D721Med (cell line): ENCODE data around the gene TGFBR3L.

Experiments used
- DNase-seq: peaks from one replicate; pipeline ENCODE4 v3.0.0; 2011; ENCODE audit warnings: low spot score; ENCODE audit not compliant: insufficient read length
- FAIRE-seq: peaks from 2 replicates; lab custom pipeline; 2011; peaks lifted over from hg19 to GRCh38; lab: Jason Lieb, UNC
- CTCF ChIP-seq: IDR thresholded peaks from 2 replicates; pipeline ENCODE4 v1.5.1; 2012; ENCODE audit warnings: mild to moderate bottlenecking, control low read depth; ENCODE audit not compliant: insufficient read depth; ENCODE audit errors: missing control alignments

Gene TGFBR3L

GRCh38 chr19:7914598-7915045 lies at the start of gene TGFBR3L:
Gene TGFBR3L (plus strand): TSS chr19:7914830.
- no peak for TF ChIP-seq CTCF
- FAIRE-seq (no peak), DNase-seq (no peak)

DNA sequence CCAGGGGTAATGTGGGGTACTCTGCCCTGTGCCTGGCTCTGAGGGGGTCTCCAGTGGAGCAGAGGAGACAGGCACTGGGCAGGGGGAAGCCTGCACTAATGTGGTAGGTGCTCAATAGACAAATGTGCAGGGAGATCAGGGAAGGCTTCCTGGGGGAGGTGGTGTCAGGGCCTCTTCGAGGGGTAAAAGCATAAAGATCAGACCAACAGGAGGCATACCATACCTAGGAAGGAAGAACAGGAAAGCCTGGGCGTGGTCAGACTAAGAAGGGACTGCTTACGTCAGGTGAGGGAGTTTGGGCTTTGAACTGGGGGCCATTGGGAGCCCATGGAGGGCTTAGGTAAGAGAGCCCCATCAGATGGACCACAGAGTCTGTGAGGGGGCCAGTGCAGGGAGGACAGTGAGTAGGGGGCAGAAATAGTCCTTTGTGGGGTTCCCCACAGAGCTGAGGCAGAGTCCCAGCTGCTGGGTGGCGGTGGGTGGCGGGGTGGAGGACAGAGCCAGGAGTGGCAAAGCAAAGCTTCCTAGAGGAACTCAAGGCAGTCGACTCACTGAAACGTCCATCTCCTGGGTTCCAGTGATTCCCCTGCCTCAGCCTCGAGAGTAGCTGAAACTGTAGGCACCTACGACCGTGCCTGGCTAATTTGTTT lies 49.2 kb upstream of the TGFBR3L start:
- DNase-seq (peak; percentile 20), FAIRE-seq (no peak)
- TF ChIP-seq CTCF = no peak

GRCh38 chr19:7866399-7867091 lies 48.1 kb upstream of the TGFBR3L start:
- no peak for TF ChIP-seq CTCF
- DNase-seq = no peak
- no peak for FAIRE-seq

- FAIRE-seq (no peak), DNase-seq (peak; percentile 18)
- TF ChIP-seq CTCF = no peak
Measured at GRCh38 chr19:7867092-7867844, 47.4 kb upstream of the TGFBR3L start.

- no peak for FAIRE-seq
- TF ChIP-seq CTCF = no peak
- DNase-seq = no peak
Measured at GRCh38 chr19:7868326-7868670, 46.3 kb upstream of the TGFBR3L start.

- TF ChIP-seq CTCF = peak; percentile 33
- no peak for FAIRE-seq
- DNase-seq = peak; percentile 80
Measured at GRCh38 chr19:7868671-7869452, 45.8 kb upstream of the TGFBR3L start.
